Erythroblast (primary cell): ENCODE data around the gene FBXL17.

ENCODE experiments used
- GATA1 ChIP-seq: IDR thresholded peaks from 2 replicates; pipeline ENCODE4 v1.6.1; 2011; ENCODE audit warnings: low read depth, mild to moderate bottlenecking, control low read depth, low read length, moderate library complexity
- POLR2A ChIP-seq: IDR thresholded peaks from 2 replicates; pipeline ENCODE4 v1.6.1; 2011; ENCODE audit warnings: mild to moderate bottlenecking, low read length

- TF ChIP-seq POLR2A (no peak), GATA1 (no peak)
These were observed 15.4 kb downstream of the FBXL17 start for GRCh38 chr5:108366500-108366899.
